ENCODE results near the gene GPRASP3. TPM values are rescaled to one million over a fixed set of nuclear protein-coding genes. Genes with fewer than 3 reads are reported as not detected.

The GPRASP3 gene
- polyA plus RNA-seq, 1 donor from 2014 or later: 16.4 TPM

DNA sequence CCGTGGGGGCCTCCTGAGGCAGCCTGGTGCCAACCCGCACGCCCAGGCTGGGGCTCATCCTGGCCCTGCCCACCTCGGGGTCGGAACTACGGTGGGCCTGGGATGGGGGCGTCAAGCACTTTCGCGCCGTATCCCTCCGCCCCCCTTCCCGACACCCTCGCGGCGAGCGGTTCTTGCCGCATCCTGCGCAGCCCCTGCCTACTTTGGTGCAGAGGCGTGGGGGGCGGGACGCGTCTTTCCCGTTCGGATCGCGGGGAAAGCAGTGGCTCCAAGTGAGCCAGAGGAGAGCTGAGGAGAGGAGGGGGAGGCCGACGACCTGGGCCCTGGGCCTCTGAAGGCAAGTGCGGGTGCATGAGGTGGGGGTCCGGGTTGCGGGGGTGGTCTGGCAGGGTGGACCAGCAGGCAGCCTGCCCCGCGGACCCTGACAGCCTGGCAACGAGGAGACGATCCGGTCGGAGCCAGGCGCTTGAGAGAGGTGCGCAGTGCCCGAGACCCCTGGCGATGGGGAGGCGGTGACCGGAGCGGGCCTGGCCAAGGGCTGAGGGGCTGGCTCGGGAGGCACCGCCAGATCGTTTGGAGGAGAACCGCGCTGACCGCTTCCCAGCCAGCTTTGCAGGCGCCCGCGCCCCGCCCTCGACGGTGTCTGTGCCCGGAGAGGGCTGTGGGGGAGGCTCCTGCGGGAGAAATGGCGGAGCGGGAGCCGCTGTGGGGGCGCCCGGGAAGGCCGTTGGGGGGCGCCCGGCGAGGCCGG lies 8.2 kb upstream of the GPRASP3 start, which contains the start of gene GPRASP2:
TSS of gene GPRASP2 (plus strand) at position 233 of the 751 bp plus-strand sequence. CDS start 2,422 bp downstream, outside the sequence.
- peak within 1 kb of the TSS; percentile 91 for H3K9ac ChIP-seq (ENCODE audit: low read length)
- H3F3A ChIP-seq (ENCODE audit: insufficient read depth, low read length, poor library complexity, severe bottlenecking): no peaks in the 10 kb centered on the region
- H3K9me3 ChIP-seq (ENCODE audit: low read length): no peaks in the 10 kb centered on the region
- H3K27ac ChIP-seq (ENCODE audit: low read length): peak within 1 kb of the TSS; percentile 90
- peak; percentile 68 for TF ChIP-seq TAF1 (IDR thresholded peaks at IDR 0.05; ENCODE audit: low read depth)
- no peak for TF ChIP-seq EZH2 (IDR thresholded peaks at IDR 0.05; ENCODE audit: borderline replicate concordance, insufficient read depth, low read length, poor library complexity, severe bottlenecking)
- peak; percentile 79 for TF ChIP-seq REST (IDR thresholded peaks at IDR 0.05; ENCODE audit: borderline replicate concordance)
- no peak for TF ChIP-seq EP300 (conservative IDR thresholded peaks at IDR 0.05; ENCODE audit: poor library complexity, severe bottlenecking)
- peak; percentile 80 for TF ChIP-seq POLR2AphosphoS5 (IDR thresholded peaks at IDR 0.05)
- TF ChIP-seq, protein P1, sequence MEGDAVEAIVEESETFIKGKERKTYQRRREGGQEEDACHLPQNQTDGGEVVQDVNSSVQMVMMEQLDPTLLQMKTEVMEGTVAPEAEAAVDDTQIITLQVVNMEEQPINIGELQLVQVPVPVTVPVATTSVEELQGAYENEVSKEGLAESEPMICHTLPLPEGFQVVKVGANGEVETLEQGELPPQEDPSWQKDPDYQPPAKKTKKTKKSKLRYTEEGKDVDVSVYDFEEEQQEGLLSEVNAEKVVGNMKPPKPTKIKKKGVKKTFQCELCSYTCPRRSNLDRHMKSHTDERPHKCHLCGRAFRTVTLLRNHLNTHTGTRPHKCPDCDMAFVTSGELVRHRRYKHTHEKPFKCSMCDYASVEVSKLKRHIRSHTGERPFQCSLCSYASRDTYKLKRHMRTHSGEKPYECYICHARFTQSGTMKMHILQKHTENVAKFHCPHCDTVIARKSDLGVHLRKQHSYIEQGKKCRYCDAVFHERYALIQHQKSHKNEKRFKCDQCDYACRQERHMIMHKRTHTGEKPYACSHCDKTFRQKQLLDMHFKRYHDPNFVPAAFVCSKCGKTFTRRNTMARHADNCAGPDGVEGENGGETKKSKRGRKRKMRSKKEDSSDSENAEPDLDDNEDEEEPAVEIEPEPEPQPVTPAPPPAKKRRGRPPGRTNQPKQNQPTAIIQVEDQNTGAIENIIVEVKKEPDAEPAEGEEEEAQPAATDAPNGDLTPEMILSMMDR (IDR thresholded peaks at IDR 0.05; ENCODE audit: poor library complexity, severe bottlenecking): no peak
- TF ChIP-seq MXI1 (conservative IDR thresholded peaks at IDR 0.05; ENCODE audit: poor library complexity, severe bottlenecking): no peak
- no peak for TF ChIP-seq SMC3 (conservative IDR thresholded peaks at IDR 0.05; ENCODE audit: poor library complexity)
- no peak for TF ChIP-seq RAD21 (conservative IDR thresholded peaks at IDR 0.05)
- H3K4me3 ChIP-seq (ENCODE audit: low read length): peak within 1 kb of the TSS; percentile 80
- H3K79me2 ChIP-seq (replicated peaks; ENCODE audit: insufficient read depth, low read length): no peaks in the 10 kb centered on the region
- H3K36me3 ChIP-seq (ENCODE audit: insufficient read depth, low read length): no peaks in the 10 kb centered on the region
- H3K27me3 ChIP-seq (ENCODE audit: insufficient read depth, low read depth, low read length): no peaks in the 10 kb centered on the region
- no peak within 1 kb of the TSS for H3K4me2 ChIP-seq (ENCODE audit: low read length)
- H4K20me1 ChIP-seq (ENCODE audit: insufficient read depth): no peaks in the 10 kb centered on the region
- no peaks in the 10 kb centered on the region for H3K9me2 ChIP-seq (ENCODE audit: insufficient read depth, low read length)
- H2AFZ ChIP-seq (ENCODE audit: low read depth, low read length): peak within 1 kb of the TSS; percentile 40

- Histone ChIP-seq H3F3A (ENCODE audit: insufficient read depth, low read length, poor library complexity, severe bottlenecking) (no peaks in the 10 kb centered on the region), H3K9me2 (ENCODE audit: insufficient read depth, low read length) (no peaks in the 10 kb centered on the region), H3K36me3 (ENCODE audit: insufficient read depth, low read length) (no peaks in the 10 kb centered on the region), H3K27me3 (ENCODE audit: insufficient read depth, low read depth, low read length) (no peaks in the 10 kb centered on the region), H3K4me2 (ENCODE audit: low read length) (peak overlapping the region; percentile 30), H3K79me2 (replicated peaks; ENCODE audit: insufficient read depth, low read length) (no peaks in the 10 kb centered on the region), H3K9ac (ENCODE audit: low read length) (peak overlapping the region; percentile 91), H3K4me3 (ENCODE audit: low read length) (peak overlapping the region; percentile 80), H3K27ac (ENCODE audit: low read length) (peak overlapping the region; percentile 90), H3K9me3 (ENCODE audit: low read length) (no peaks in the 10 kb centered on the region), H4K20me1 (ENCODE audit: insufficient read depth) (no peaks in the 10 kb centered on the region), H2AFZ (ENCODE audit: low read depth, low read length) (no peak overlapping the region)
- TF ChIP-seq EP300 (conservative IDR thresholded peaks at IDR 0.05; ENCODE audit: poor library complexity, severe bottlenecking) (peak; percentile 13), REST (IDR thresholded peaks at IDR 0.05; ENCODE audit: borderline replicate concordance) (peak; percentile 56), RAD21 (conservative IDR thresholded peaks at IDR 0.05) (peak; percentile 53), SMC3 (conservative IDR thresholded peaks at IDR 0.05; ENCODE audit: poor library complexity) (no peak), EZH2 (IDR thresholded peaks at IDR 0.05; ENCODE audit: borderline replicate concordance, insufficient read depth, low read length, poor library complexity, severe bottlenecking) (no peak), TAF1 (IDR thresholded peaks at IDR 0.05; ENCODE audit: low read depth) (peak; percentile 81), POLR2AphosphoS5 (IDR thresholded peaks at IDR 0.05) (peak; percentile 59), MXI1 (conservative IDR thresholded peaks at IDR 0.05; ENCODE audit: poor library complexity, severe bottlenecking) (peak; percentile 29)
- TF ChIP-seq, protein P1 (IDR thresholded peaks at IDR 0.05; ENCODE audit: poor library complexity, severe bottlenecking): peak; percentile 80
Observed at GRCh38 chrX:102712981-102713625, 7.4 kb upstream of the GPRASP3 start.

Measured in neural cell (in vitro differentiated cells).